ENCODE results near the gene SEZ6.

SEZ6 gene

DNA sequence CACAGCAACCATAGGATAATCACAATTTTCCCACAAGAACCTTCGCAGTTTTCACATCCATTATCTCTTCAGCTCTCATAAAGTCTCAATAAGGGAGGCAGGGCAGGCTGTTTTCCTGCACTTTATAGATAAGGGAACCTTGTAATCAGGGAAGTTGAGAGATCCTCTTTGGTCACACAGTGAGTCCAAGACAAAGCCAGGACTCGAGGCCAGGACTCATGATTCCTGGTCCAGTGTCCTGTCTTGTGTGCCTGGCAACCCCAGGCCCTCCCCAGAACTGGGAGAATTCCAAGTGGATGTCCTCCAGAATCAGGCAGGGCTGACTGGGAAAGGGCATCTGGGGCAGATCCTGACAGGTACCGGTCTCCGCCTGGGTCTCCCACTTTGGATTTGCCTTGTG is 31.4 kb downstream of the SEZ6 start:
- DNase-seq (ENCODE audit: low read depth) = no peak

DNA sequence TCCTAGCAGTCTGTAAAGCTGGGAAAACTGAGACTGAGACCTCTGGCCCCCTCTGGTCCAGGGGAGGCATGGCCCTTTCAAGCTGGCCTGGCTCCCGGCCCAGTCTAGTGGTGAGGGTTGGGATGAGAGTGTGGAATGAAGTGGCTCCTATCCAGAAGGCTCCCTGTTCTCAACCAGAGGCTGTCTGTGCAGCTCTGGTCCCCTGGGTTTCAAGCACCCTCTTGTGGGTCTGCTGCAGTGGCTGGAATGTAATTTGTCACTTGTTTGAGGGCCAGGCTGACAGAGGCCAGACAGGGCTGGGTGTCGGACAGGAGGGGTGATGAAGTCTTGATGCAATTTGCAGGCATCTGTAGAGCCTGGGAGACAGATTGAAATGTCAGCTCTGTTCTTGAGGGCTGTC is 32.4 kb downstream of the SEZ6 start:
- no peak for DNase-seq (ENCODE audit: low read depth)

- DNase-seq (ENCODE audit: low read depth) = no peak
These were observed 33.4 kb downstream of the SEZ6 start for GRCh38 chr17:28972437-28972836.

GRCh38 chr17:28970879-28971278 is 35.0 kb downstream of the SEZ6 start:
- DNase-seq (ENCODE audit: low read depth) = no peak

GRCh38 chr17:28969706-28970393 is 36.0 kb downstream of the SEZ6 start:
- DNase-seq (ENCODE audit: low read depth) = no peak

DNA sequence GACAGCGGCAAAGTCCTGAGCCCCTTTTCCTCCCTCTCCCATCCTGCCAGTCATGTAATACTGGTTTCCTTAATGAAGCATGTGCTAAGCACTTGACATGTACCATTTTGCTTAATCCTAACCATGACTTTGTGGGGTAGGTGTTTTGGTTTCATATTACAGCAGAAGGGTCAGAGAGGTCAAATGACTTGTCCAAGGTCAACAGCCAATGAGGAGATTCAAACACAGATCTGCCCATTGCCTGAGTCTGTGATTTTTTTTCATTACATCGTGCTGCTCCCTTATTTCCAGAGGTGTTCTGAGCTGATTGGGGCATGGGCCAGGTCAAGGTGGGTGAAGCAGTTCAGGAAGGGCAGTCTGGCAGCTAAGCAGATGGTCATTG is 36.9 kb downstream of the SEZ6 start:
- no peak for DNase-seq (ENCODE audit: low read depth)

- DNase-seq (ENCODE audit: low read depth) = no peak
These were observed 37.5 kb downstream of the SEZ6 start for GRCh38 chr17:28968231-28968913.

GRCh38 chr17:28967221-28968135 is 38.4 kb downstream of the SEZ6 start:
- no peak for DNase-seq (ENCODE audit: low read depth)

DNA sequence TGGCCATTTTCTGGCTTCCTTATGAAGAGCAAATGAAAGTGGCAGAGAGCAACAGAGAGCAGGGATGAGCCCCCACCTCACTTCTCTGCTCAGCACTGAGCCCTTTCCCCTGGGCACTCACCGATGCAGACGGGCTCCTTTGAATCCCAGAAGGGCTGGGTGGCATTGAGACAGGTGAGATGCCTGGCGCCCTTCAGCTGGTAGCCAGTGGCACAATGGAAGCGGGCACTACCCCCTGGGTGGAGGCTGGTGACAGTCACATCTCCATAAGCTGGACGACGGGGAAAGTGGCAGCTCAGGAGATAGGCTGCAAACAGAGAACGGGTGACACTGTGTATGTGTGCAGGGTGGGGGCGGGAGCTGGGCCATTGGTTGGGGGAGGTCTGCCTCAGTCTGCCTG is 42.0 kb downstream of the SEZ6 start:
- DNase-seq (ENCODE audit: low read depth) = no peak

- no peak for DNase-seq (ENCODE audit: low read depth)
These were observed 42.7 kb downstream of the SEZ6 start for GRCh38 chr17:28963055-28963611.

DNA sequence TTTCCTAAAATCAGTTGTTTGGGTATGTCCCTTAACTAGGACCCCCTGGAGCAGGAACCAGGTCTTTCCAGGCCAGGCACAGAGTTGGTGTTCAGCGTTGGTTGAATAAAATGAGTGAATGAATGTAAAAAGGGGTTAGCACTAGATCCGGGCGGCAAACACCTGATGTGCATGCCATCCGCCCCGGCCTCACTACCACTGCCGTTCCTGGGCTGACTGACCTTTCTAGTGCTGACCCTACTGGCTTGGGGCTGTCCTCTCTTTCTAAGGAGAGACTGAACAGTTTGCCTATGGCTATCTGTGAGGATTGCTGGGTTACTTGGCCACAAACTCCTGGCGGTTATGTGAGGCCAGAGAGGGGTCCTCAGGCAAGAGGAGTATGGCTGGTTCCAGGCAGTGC is 44.4 kb downstream of the SEZ6 start:
- DNase-seq (ENCODE audit: low read depth) = no peak

DNA sequence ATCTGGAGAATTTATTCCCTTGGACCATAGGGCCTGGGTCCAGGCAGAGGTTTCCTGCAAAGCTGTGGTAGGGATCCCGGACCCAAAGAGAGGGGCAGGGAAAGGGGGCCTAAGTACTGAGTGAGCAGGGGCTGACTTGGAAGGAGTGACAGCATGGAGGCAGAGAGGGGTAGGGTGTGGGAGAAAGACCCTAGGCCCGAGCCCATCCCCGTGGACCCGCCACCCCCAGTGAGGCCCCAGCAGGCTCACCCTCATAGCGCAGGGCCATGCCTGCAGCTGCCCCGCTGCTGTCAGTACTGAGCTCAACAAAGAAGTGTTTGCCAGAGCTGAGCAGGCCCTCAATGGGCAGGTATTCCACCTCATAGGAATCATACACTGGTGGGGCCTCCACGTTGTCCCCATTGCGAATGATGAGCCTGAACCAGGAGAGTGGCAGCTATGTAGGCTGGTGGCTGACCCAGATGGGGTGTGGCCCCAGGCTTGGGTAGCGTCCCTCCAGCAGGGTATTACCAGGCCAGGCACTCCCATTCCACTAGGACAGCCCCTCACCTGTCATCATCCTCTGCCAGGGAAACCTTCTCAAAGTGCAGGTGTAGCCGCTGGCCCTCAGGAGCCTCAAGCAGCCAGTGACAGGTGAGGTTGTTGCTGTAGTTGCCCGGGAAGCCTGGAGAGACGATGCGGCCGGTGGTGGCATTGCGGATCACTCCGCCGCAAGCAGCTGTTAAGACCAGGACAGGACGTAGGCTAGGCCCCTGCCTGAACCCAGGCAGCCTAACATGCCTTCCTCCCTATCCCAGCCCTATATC is 45.4 kb downstream of the SEZ6 start:
- DNase-seq (ENCODE audit: low read depth) = no peak

DNA sequence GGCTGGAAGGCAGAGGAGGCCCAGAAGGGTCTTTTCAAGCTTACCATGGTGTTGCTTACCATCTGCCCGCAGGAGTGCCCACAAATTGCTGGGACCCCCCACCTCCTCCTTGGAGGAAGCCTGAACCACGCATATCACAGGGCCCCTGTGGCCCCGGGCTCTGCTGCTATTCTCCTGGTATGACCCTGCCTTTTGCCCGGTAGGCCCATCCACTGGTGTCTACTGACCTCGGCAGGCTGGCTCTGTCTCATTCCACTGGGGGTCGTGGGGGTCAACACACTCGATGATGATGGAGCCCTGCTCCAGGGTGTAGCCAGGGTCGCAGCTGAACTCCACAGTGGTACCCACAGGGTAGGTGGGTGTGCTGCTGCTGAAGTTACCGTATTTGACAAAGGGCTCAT is 46.4 kb downstream of the SEZ6 start:
- DNase-seq (ENCODE audit: low read depth) = no peak

DNA sequence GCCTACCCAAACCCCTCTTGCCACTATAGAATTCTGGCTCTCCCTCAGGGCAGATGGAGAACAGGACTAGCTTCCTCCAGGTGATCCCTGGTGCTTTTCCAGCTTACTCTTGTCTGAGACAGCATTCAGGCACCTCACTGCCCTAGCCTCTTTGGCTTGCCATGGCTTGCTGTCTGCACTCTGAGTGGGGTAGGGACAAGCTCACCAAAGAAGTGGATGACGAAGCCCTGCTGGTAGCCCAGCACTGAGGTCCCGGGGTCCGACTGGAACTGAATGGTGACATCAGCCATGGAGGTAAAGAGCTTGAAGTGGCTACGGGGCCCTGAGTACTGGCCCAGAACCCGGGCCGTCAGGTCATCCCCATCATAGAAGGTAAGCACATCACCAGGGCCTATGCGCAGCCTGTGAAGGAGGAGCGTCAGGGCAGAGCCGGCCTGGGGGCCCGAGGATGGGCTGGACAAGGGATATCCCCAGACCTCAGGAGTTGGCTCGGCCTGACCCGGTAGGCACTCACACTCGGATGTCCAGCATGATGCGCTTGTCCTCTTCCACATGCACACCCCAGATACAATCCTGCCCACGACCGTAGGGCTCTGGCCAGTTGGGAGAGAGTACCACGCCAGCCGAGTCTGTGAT is 46.9 kb downstream of the SEZ6 start:
- no peak for DNase-seq (ENCODE audit: low read depth)

- DNase-seq (ENCODE audit: low read depth) = no peak
These were observed 47.9 kb downstream of the SEZ6 start for GRCh38 chr17:28957992-28958355.

DNA sequence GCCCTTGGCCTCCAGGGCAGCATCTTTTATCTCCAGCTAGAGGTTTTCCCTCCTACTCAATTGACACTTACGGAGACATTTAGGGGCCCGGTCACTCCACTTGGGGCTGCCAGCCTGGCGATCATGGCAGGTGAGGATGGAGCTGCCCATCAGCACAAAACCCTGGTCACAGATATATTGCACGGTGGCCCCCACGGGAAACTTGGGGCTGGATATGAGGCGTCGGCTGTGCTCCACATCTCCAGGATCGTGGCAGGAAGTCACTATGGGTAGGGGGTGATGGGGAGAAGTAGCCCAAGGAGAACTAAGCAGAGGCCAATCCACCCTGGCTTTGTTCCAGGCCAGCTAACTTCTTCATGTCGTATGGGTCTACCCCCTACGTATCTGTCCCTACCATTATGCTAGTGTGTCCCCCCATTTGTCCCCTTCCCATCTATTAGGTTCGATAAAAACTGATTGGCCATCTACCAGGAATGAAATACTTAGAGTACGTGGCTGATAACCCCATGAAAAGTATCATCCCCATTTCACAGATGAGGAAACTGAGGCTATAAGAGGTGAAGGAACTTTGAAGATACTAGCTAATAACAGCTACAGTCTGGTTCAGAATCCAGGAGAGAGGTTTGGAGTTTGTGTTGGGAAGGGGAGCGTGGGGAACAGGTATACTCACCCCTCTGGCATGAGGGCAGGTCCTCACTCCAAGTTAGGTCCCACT is 48.4 kb downstream of the SEZ6 start:
- DNase-seq (ENCODE audit: low read depth) = no peak

DNA sequence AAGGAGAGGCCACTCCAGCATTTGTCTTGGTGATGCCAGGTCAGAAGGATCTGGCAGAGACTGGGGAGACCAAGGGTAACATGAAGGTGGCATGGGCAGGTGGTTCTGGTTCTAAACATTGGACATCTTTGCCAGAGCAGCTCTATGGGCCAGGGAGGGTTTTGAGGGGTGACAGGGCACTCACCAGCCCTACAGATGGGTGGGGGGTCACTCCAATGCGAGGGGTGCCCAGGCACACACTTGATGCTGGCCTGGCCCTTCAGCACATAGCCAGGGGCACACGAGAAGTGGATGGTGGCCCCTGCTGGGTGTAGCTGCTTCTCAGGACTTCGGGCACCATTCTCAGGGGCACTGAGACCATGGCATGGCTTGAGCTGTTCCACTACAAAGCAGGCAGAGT is 49.0 kb downstream of the SEZ6 start:
- DNase-seq (ENCODE audit: low read depth) = no peak

GRCh38 chr17:28956112-28956511 is 49.7 kb downstream of the SEZ6 start:
- DNase-seq (ENCODE audit: low read depth) = no peak

DNA sequence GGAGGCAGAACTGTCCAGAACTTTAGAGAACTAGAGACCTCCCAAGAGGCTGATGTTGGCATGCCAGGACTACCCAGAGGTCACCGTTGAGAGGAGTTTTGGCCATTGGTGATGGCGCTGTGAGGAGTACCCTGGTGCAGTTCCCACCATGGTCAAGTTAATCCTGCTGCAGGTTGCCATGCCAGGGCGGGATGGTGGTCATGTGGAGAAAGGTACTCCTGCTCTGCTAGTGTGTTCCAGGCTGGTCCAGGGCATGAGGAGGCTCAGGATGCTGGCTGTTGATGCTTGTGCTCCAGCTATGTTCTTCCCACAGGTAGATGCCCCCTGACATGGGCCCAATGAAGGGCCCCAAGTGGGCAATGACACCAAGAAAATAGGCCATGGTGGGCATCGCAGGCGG is 50.4 kb downstream of the SEZ6 start:
- DNase-seq (ENCODE audit: low read depth) = no peak

DNA sequence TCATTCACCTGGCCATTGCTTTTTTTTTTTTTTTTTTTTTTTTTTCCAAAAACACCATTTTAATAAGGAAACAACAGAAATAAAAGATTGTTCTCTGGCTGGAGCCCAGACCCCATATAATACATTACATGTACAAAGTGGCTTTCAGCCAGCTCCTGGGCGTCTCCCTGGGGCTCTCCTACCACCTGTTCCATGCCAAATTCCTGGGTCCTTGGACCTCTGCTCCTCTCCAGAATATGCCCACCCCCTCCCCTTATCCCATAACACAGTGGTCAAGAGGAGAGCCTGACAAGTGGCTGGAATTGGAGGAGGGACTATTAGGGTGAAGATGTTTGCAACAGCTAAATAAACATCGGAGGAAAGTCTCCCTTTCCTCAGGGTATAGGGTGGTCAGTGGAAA is 50.9 kb downstream of the SEZ6 start:
- no peak for DNase-seq (ENCODE audit: low read depth)

All from stimulated activated CD8-positive, alpha-beta memory T cell treated with anti-CD3 and anti-CD28 coated beads, Interleukin-7, amount 100 ng/mL, for 24 hours (primary cell).